SJSA1 (cell line): ENCODE data around the gene CADM1. TPM values are rescaled to one million over a fixed set of nuclear protein-coding genes. Genes with fewer than 3 reads are reported as not detected.

ENCODE experiments used
- DNase-seq, 2 experiments: peaks; one replicate each; pipeline ENCODE4 v3.0.0-alpha.2; 2015 to 2020; ENCODE audit warnings: low spot score in 2 of 2, low read depth in 1 of 2
- H3K27ac ChIP-seq: fragments of 250-450 bp; sonication (Bioruptor Pico); 2 replicates; pipeline ENCODE4 v1.5.1; 2020; ENCODE audit warnings: mild to moderate bottlenecking, moderate library complexity
- H3K27me3 ChIP-seq: fragments of 250-450 bp; sonication (Bioruptor Pico); replicated peaks from 2 replicates; pipeline ENCODE4 v1.5.1; 2020; ENCODE audit warnings: mild to moderate bottlenecking, moderate library complexity
- H3K36me3 ChIP-seq: fragments of 250-450 bp; sonication (Bioruptor Pico); 2 replicates; pipeline ENCODE4 v1.5.1; 2020; ENCODE audit warnings: mild to moderate bottlenecking
- H3K4me1 ChIP-seq: fragments of 250-450 bp; sonication (Bioruptor Pico); replicated peaks from 2 replicates; pipeline ENCODE4 v1.6.1; 2021; ENCODE audit warnings: mild to moderate bottlenecking
- H3K4me3 ChIP-seq: fragments of 250-450 bp; sonication (Bioruptor Pico); 2 replicates; pipeline ENCODE4 v1.5.1; 2020; ENCODE audit warnings: mild to moderate bottlenecking
- H3K9me3 ChIP-seq: fragments of 250-450 bp; sonication (Bioruptor Pico); replicated peaks from 2 replicates; pipeline ENCODE4 v1.5.1; 2020; ENCODE audit warnings: mild to moderate bottlenecking
- total RNA-seq: library from RNA; depleted of rRNA; stranded (reverse); fragments of >200 nt; shearing (Covaris generic); gene quantifications from 2 replicates; pipeline ENCODE4 v1.2.3, GENCODE V29; 2014

The CADM1 gene
- total RNA-seq, 1 experiment from 2014 or later, result 3.2 TPM

- DNase-seq, result no peak
- H3K4me1 ChIP-seq, result no peaks in the 10 kb centered on the region
- no peaks in the 10 kb centered on the region for H3K9me3 ChIP-seq
- no peaks in the 10 kb centered on the region for H3K36me3 ChIP-seq
- no peaks in the 10 kb centered on the region for H3K27me3 ChIP-seq
- no peak overlapping the region for H3K4me3 ChIP-seq
- H3K27ac ChIP-seq, result no peak overlapping the region
Measured at GRCh38 chr11:115348416-115348815, 155.8 kb downstream of the CADM1 start.

GRCh38 chr11:115347106-115347505 lies 157.1 kb downstream of the CADM1 start:
- Histone ChIP-seq H3K9me3 (no peaks in the 10 kb centered on the region), H3K27me3 (no peaks in the 10 kb centered on the region), H3K4me1 (no peaks in the 10 kb centered on the region), H3K4me3 (no peak overlapping the region), H3K27ac (no peak overlapping the region), H3K36me3 (no peaks in the 10 kb centered on the region)
- no peak for DNase-seq

DNA sequence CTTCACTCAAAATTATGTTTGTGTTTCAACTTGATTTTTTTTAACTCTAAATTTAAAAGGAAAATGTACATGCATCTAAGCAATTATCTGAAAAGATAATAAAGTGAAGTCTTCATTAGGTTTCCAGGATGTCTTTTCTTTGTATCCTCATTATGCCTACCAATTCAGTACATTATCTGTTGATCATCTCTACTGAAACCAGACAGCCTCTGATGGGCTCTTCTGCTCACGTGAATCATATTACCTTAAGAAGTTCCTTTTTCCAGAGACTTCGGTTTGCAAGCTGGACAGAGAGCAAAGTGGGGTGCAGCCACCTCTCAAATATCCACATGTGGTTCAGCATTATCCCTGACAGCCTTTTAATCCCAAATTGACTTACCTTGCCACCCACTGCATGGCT lies 158.4 kb downstream of the CADM1 start:
- H3K4me3 ChIP-seq, result no peak overlapping the region
- H3K27ac ChIP-seq, result no peak overlapping the region
- no peak for DNase-seq
- H3K27me3 ChIP-seq, result no peaks in the 10 kb centered on the region
- no peaks in the 10 kb centered on the region for H3K36me3 ChIP-seq
- H3K9me3 ChIP-seq, result no peaks in the 10 kb centered on the region
- no peaks in the 10 kb centered on the region for H3K4me1 ChIP-seq

DNA sequence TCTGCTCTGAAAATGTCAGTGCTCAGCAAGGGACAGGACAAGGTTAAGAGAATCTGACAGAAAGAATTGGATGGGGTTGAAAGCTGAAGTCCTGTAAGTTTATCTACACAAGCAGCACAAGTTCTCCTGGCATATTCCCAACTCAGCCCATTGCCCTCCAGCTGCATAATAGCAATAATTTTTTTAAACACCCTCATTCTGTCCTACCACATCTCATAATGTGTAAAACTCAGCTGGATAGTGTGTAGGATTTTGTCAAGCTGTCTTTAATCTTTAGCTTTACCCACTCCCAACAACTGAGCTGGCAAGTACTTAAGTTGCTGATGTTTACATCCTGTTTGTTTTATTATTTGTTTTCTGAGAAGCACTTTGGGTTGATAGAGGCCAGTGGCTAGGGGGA lies 158.9 kb downstream of the CADM1 start:
- DNase-seq, result no peak
- H3K27me3 ChIP-seq, result no peaks in the 10 kb centered on the region
- H3K36me3 ChIP-seq, result no peaks in the 10 kb centered on the region
- H3K9me3 ChIP-seq, result no peaks in the 10 kb centered on the region
- H3K27ac ChIP-seq, result no peak overlapping the region
- no peak overlapping the region for H3K4me3 ChIP-seq
- H3K4me1 ChIP-seq, result no peaks in the 10 kb centered on the region

DNA sequence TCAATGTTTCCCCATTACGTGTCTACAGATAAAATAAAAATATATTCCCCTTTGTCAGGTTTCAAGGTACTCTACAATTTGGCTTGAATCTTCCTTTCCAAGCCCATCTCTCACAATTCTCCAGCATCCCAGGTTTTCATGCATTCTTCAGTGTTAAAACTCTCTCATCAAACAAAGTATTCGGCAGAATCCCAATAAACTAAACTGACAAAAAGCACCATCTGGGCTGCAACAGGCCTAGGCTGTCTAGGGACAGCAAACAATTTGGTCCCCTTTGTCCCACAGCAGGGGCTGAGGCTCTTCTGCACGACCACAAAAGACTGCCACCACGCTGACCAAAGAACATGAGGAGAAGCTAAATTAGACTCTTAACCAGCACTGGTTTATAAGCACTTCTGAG lies 159.4 kb downstream of the CADM1 start:
- no peak for DNase-seq
- no peak overlapping the region for H3K27ac ChIP-seq
- H3K4me1 ChIP-seq, result no peaks in the 10 kb centered on the region
- no peaks in the 10 kb centered on the region for H3K36me3 ChIP-seq
- no peaks in the 10 kb centered on the region for H3K27me3 ChIP-seq
- no peak overlapping the region for H3K4me3 ChIP-seq
- no peaks in the 10 kb centered on the region for H3K9me3 ChIP-seq

DNA sequence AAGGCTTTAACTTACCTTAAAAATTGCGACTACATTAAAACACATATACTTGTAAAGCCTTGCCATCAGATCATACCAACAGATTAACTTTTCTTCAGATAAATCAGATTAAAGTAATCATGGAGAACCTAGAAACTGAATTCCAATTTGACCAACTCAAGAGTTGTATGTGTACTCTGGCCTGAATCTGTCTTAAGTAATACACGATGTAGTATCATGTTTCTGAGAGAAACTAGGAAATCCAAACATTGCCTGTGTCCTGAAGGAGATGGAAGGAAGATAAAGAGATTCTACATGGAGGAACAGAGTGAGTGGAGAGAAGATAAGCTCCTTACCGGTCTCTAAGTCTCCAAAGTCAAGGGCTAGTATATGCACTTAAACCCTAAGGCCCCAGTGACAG lies 162.1 kb downstream of the CADM1 start:
- no peaks in the 10 kb centered on the region for H3K36me3 ChIP-seq
- H3K4me1 ChIP-seq, result no peaks in the 10 kb centered on the region
- H3K27me3 ChIP-seq, result no peaks in the 10 kb centered on the region
- H3K27ac ChIP-seq, result no peak overlapping the region
- DNase-seq, result no peak
- H3K4me3 ChIP-seq, result no peak overlapping the region
- H3K9me3 ChIP-seq, result no peaks in the 10 kb centered on the region

GRCh38 chr11:115340874-115341273 lies 163.3 kb downstream of the CADM1 start:
- no peaks in the 10 kb centered on the region for H3K36me3 ChIP-seq

GRCh38 chr11:115338476-115338875 lies 165.7 kb downstream of the CADM1 start:
- H3K27me3 ChIP-seq, result no peaks in the 10 kb centered on the region
- H3K36me3 ChIP-seq, result no peaks in the 10 kb centered on the region
- H3K4me3 ChIP-seq, result no peak overlapping the region
- H3K27ac ChIP-seq, result no peak overlapping the region
- no peaks in the 10 kb centered on the region for H3K4me1 ChIP-seq
- H3K9me3 ChIP-seq, result no peaks in the 10 kb centered on the region
- no peak for DNase-seq

More at GRCh38 chr11:115340874-115341273, 163.3 kb downstream of the CADM1 start:
- H3K4me1 ChIP-seq, result no peaks in the 10 kb centered on the region
- H3K27ac ChIP-seq, result no peak overlapping the region
- no peaks in the 10 kb centered on the region for H3K9me3 ChIP-seq
- H3K27me3 ChIP-seq, result no peaks in the 10 kb centered on the region
- H3K4me3 ChIP-seq, result no peak overlapping the region
- DNase-seq, result no peak

DNA sequence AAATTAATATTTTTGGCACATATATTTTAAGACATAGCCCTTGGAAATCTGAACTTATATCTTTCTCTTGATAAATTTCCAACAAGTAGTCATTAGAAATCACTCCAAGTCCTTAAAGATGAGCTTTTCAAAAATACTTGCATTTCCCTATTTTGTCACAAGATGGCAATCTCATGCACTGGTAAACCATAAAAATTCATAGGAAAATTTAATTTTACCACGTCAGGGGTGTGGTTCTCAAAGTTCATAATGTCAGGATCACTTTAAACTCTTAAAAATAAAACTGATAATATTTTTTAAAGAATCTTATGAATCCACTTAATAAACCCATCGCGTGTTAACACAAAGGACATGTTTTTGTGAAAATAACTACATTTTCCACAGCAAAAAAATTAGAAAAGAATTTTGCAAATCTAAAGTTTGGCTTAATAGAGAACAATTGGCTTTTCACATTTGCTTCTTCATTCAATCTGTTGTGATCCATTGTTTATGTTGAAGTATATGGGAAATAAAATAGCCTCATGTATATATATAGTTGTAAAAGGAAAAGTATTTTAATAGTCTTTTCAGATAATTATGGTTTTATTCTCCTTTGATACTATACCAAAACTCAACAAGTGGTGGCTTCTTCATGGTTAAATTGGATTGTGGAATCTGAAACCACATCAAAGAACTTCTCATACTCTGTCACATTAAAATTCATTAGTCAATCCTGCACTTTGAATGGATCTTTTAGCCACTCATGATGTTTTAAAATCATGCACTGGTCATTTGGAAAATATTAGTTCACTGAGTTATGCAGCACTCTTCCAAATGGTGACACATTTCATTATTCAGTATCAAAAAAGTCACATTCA lies 169.1 kb downstream of the CADM1 start:
- Histone ChIP-seq H3K4me3 (no peak overlapping the region), H3K4me1 (no peaks in the 10 kb centered on the region), H3K27ac (no peak overlapping the region), H3K27me3 (no peaks in the 10 kb centered on the region), H3K36me3 (no peaks in the 10 kb centered on the region), H3K9me3 (no peaks in the 10 kb centered on the region)
- peak in 1 of 2 experiments; percentile 1 for DNase-seq

- no peak for DNase-seq
- H3K4me3 ChIP-seq, result no peak overlapping the region
- H3K36me3 ChIP-seq, result no peaks in the 10 kb centered on the region
- no peaks in the 10 kb centered on the region for H3K4me1 ChIP-seq
- H3K9me3 ChIP-seq, result no peaks in the 10 kb centered on the region
- H3K27me3 ChIP-seq, result no peaks in the 10 kb centered on the region
- H3K27ac ChIP-seq, result no peak overlapping the region
Measured at GRCh38 chr11:115333949-115334348, 170.3 kb downstream of the CADM1 start.

DNA sequence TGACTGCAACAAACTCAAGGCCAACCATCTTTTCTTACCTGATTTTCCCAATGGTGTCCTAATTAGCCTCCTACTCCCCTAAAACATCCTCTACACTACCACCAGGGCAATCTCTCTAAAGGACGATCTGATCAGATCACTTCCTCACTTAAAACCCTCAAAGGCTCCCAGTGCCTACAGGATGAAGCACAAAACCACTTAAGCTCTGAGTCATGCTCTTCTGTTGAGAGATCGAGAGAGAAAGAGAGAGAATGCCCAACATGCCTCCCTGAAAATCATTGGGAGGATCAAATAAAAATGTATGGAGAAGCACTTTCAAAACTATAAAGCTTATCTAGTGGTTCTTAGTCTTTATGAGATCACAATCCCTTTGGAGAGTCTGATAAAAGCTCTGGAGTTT lies 171.1 kb downstream of the CADM1 start:
- Histone ChIP-seq H3K4me3 (no peak overlapping the region), H3K36me3 (no peaks in the 10 kb centered on the region), H3K4me1 (no peaks in the 10 kb centered on the region), H3K27ac (no peak overlapping the region), H3K9me3 (no peaks in the 10 kb centered on the region), H3K27me3 (no peaks in the 10 kb centered on the region)
- no peak for DNase-seq

- Histone ChIP-seq H3K4me1 (no peaks in the 10 kb centered on the region), H3K36me3 (no peaks in the 10 kb centered on the region), H3K27ac (no peak overlapping the region), H3K4me3 (no peak overlapping the region), H3K9me3 (no peaks in the 10 kb centered on the region), H3K27me3 (no peaks in the 10 kb centered on the region)
- no peak for DNase-seq
Measured at GRCh38 chr11:115330684-115331482, 173.3 kb downstream of the CADM1 start.

- Histone ChIP-seq H3K9me3 (no peaks in the 10 kb centered on the region), H3K4me3 (no peak overlapping the region), H3K36me3 (no peaks in the 10 kb centered on the region), H3K4me1 (no peaks in the 10 kb centered on the region), H3K27me3 (no peaks in the 10 kb centered on the region), H3K27ac (no peak overlapping the region)
- DNase-seq, result no peak
Measured at GRCh38 chr11:115326526-115326925, 177.7 kb downstream of the CADM1 start.

DNA sequence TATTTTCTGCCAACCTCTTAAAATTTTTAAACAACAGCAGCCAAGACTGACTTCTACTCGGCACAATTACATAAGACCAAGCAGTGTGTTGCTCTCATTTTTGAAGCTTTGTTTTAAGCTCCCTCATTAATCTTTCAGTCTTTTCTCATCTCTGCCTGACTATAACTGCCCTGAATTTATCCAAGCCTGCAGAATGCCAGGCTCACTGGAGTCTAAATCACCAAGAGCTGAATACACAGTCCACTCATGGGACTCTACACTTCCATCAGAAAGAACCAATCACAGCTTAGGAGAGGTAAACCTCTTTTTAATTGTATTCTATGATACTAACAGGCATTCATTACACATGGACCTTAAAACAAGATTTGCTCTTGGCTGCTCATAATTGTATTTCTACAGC lies 178.7 kb downstream of the CADM1 start:
- Histone ChIP-seq H3K27me3 (no peaks in the 10 kb centered on the region), H3K27ac (no peak overlapping the region), H3K4me3 (no peak overlapping the region), H3K36me3 (no peaks in the 10 kb centered on the region), H3K9me3 (no peaks in the 10 kb centered on the region), H3K4me1 (no peaks in the 10 kb centered on the region)
- DNase-seq, result no peak
